ENCODE data around the gene IL16.

GRCh38 chr15:81161851-81162250 is 34.8 kb upstream of the IL16 start:
- TF ChIP-seq CTCF (IDR thresholded peaks at IDR 0.05; ENCODE audit: insufficient read depth, low read length) (no peak), POLR2AphosphoS5 (IDR thresholded peaks at IDR 0.05; ENCODE audit: low read depth) (no peak), REST (IDR thresholded peaks at IDR 0.05; ENCODE audit: insufficient replicate concordance, low read depth) (no peak)

All from HL-60 (cell line).